Panc1 (cell line): ENCODE data around the gene RNF6.

ENCODE experiments used
- CTCF ChIP-seq: fragments of 450-650 bp; IDR thresholded peaks from 2 replicates; pipeline ENCODE4 v1.5.1; 2017; ENCODE audit warnings: mild to moderate bottlenecking
- POLR2AphosphoS5 ChIP-seq: IDR thresholded peaks from 2 replicates; pipeline ENCODE4 v1.6.1; 2012; ENCODE audit warnings: mild to moderate bottlenecking, low read depth, low read length, moderate library complexity
- REST ChIP-seq, 2 experiments: IDR thresholded peaks; 2 replicates each; pipeline ENCODE4 v1.6.1; 2011 to 2012; ENCODE audit warnings: low read depth in 2 of 2, control low read depth in 1 of 2, low read length in 1 of 2, mild to moderate bottlenecking in 1 of 2, moderate library complexity in 1 of 2; ENCODE audit not compliant: insufficient read depth in 1 of 2
- SIN3A ChIP-seq: IDR thresholded peaks from 2 replicates; pipeline ENCODE4 v1.6.1; 2012; ENCODE audit warnings: low read depth, mild to moderate bottlenecking, low read length, moderate library complexity, borderline replicate concordance; ENCODE audit not compliant: insufficient read depth
- TCF7L2 ChIP-seq: IDR thresholded peaks from 2 replicates; pipeline ENCODE4 v1.6.1; 2011; ENCODE audit warnings: mild to moderate bottlenecking, low read depth, low read length, inconsistent platforms

GRCh38 chr13:26253262-26253786 lies 31.2 kb upstream of the RNF6 start:
- no peak for TF ChIP-seq CTCF
- TF ChIP-seq POLR2AphosphoS5 = no peak
- TF ChIP-seq TCF7L2 = no peak
- TF ChIP-seq REST (IDR thresholded peaks at IDR 0.05; ENCODE audit: insufficient read depth in 1 of 2, low read depth in 2 of 2, low read length in 1 of 2) = no peak
- no peak for TF ChIP-seq SIN3A
